ENCODE results near the gene MIDN.
A peak's percentile ranks its signal among the peaks of the same experiment; 100 is the strongest.

Gene MIDN

GRCh38 chr19:1259206-1259875 lies 11.0 kb downstream of the MIDN start:
- DNase-seq, result no peak

GRCh38 chr19:1259876-1260748 lies 11.7 kb downstream of the MIDN start:
- DNase-seq, result no peak

GRCh38 chr19:1260749-1261537 lies 12.6 kb downstream of the MIDN start:
- peak; percentile 71 for DNase-seq

GRCh38 chr19:1261538-1261797 lies 13.1 kb downstream of the MIDN start:
- no peak for DNase-seq

GRCh38 chr19:1261798-1262622 lies 13.6 kb downstream of the MIDN start:
- no peak for DNase-seq

- no peak for DNase-seq
Measured at GRCh38 chr19:1262623-1263123, 14.3 kb downstream of the MIDN start.

- DNase-seq, result no peak
Measured at GRCh38 chr19:1263188-1263587, 14.8 kb downstream of the MIDN start.

GRCh38 chr19:1264801-1265614 lies 16.6 kb downstream of the MIDN start:
- no peak for DNase-seq

GRCh38 chr19:1265615-1266128 lies 17.3 kb downstream of the MIDN start:
- DNase-seq, result no peak

- peak; percentile 34 for DNase-seq
Measured at GRCh38 chr19:1266129-1266915, 17.9 kb downstream of the MIDN start.

GRCh38 chr19:1266916-1267476 lies 18.6 kb downstream of the MIDN start:
- DNase-seq, result no peak

- no peak for DNase-seq
Measured at GRCh38 chr19:1267477-1268225, 19.3 kb downstream of the MIDN start.

GRCh38 chr19:1268226-1269064 lies 20.1 kb downstream of the MIDN start:
- DNase-seq, result no peak

GRCh38 chr19:1269065-1269477 lies 20.7 kb downstream of the MIDN start, which contains the start of gene CIRBP:
TSS of gene CIRBP (plus strand) at chr19:1269332. CDS start at chr19:1270934, 1,602 bp downstream.
- peak; percentile 93 for DNase-seq

- DNase-seq, result peak; percentile 48
Measured at GRCh38 chr19:1269478-1270212, 21.3 kb downstream of the MIDN start.

GRCh38 chr19:1270213-1270853 lies 21.9 kb downstream of the MIDN start:
- no peak for DNase-seq
